GM19043 (cell line): ENCODE results near the gene OTOA.
"Not testable (repeated sequence)": the region's sequence is repeated elsewhere in the genome, so short reads cannot be mapped to it uniquely, and the experiment has no call there.

Experiments used
- ATAC-seq: cut with Tn5 transposase; IDR thresholded peaks from one replicate; pipeline ENCODE4 v1.9.1; 2021; ENCODE audit warnings: low read depth; ENCODE audit not compliant: unreplicated experiment

The OTOA gene

GRCh38 chr16:21639493-21639892 lies 24.3 kb upstream of the OTOA start:
- no peak for ATAC-seq

DNA sequence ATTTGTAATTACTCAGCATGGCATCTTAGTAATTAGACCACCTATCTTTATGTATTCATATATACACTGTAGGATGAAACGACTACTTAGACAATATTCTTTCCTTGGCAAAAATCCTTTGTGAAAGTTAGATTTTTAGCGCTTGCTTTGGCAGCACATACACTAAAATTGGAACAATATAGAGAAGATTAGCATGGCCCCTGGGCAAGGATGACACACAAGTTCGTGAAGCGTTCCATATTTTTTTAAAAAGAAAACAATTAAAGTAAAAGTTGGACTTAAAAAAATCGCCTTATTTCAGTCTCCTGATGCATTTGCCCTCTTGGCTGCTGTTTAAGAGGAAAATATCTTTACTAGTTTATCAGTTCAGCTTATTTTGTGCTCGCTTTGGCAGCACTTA lies 21.9 kb upstream of the OTOA start:
- ATAC-seq: no peak

GRCh38 chr16:21642861-21643260 lies 20.9 kb upstream of the OTOA start:
- ATAC-seq: no peak

DNA sequence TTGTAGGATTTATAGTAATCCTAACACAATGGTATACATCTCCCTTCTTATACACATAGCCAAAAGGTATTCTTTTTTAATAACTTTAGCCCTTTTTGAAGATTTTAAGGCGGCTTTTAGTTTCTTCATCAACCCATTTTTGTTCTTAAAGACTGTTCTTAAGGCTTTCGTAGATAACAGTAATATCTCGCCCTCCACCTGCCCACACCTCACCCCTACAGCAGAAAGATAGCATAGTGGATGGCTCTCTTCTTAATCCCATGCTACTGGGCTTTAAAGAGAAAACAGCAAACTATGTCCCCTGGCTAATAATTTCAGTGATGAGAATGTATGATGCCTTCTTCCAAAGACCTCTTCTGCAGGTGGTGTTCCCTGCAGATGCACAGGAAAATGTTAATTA lies 20.0 kb upstream of the OTOA start:
- ATAC-seq: no peak

- ATAC-seq: no peak
These were observed 19.1 kb upstream of the OTOA start for GRCh38 chr16:21644674-21645073.

GRCh38 chr16:21645261-21645721 lies 18.5 kb upstream of the OTOA start:
- ATAC-seq: peak; percentile 35

DNA sequence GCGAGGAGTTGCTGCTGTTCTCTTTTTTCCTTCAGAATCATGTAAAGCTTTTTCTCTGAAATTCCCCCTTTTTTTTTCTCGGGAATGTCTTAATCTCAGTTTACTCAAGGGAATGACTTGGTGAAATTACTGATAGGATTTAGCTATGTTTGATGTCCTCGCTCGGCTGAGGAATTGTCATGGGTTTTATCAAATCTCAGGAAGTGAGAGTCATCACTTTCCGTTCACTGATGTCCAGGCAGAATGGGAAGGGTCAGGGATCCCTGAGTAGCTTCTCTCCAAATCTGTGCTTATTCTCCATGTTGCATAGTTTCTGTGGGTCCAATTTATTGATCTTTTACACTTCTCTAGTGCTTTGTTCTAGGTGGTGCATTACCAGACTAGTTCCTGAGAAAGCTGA lies 17.7 kb upstream of the OTOA start:
- ATAC-seq: no peak

GRCh38 chr16:21646721-21647561 lies 16.8 kb upstream of the OTOA start:
- ATAC-seq: peak; percentile 81

GRCh38 chr16:21647562-21648164 lies 16.1 kb upstream of the OTOA start:
- no peak for ATAC-seq

DNA sequence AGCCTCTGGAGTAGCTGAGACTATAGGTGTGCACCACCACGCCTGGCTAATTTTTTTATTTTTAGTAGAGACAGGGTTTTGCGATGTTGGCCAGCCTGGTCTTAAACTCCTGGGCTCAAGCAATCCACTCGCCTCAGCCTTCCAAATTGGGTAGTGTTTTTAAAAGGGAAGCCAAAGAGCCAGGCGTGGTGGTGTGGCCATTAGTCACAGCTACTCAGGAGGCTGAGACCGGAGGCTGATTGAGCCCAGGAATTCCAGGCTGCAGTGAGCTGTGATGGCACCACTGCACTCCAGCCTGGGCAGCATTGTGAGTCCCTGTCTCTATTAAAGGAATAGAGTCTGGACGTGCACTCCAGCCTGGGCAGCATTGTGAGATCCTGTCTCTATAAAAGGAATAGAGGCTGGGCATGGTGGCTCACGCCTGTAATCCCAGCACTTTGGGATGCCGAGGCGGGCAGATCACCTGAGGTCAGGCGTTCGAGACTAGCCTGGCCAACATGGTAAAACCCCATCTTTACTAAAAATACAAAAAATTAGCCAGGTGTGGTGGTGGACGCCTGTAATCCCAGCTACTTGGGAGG lies 13.9 kb upstream of the OTOA start:
- ATAC-seq: not testable (repeated sequence)

GRCh38 chr16:21650521-21650920 lies 13.2 kb upstream of the OTOA start:
- no peak for ATAC-seq

DNA sequence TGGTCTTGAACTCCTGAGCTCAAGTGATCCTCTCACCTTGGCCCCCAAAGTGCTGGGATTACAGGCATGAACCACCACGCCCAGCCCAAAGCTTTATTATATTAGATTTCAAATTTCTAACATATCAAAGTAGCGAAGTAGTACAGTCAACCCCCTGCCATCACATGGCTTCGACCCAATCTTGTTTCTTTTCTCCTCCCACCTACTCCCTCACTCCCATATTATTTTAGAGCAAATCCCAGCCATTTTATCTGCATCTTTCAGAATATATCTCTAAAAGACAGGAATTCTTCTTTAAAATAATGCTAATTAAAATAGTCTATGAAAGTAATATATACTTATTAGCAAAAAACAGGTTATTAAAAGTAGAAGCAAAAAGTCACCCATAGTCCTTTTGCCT lies 12.3 kb upstream of the OTOA start:
- ATAC-seq: no peak

GRCh38 chr16:21652453-21652852 lies 11.3 kb upstream of the OTOA start, which contains the start of gene IGSF6:
IGSF6 (minus strand) TSS chr16:21652608; CDS start chr16:21652598, 10 bp downstream.
- ATAC-seq: no peak

- ATAC-seq: no peak
These were observed 10.2 kb upstream of the OTOA start for GRCh38 chr16:21653571-21653970.

DNA sequence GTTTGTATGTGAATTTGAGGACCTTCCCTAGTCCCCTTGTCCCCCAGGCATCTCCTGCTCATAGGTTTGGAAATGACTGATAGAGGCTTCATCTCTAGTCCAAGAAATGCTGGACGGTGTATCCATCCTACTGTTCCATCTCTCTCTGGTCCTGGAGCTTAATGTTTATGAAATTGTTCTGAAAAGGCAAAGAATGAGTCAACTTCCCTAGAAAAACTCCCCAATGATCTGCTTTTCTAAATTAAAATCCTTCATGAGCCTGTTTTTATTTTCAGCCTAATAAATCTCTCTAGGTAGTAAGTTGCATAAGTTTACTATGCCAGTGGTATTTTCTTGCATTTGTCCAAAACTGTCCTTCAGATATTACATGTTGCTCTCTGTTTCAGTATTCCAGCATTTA lies 9.3 kb upstream of the OTOA start:
- no peak for ATAC-seq

- ATAC-seq: no peak
These were observed 8.9 kb upstream of the OTOA start for GRCh38 chr16:21654881-21655280.

DNA sequence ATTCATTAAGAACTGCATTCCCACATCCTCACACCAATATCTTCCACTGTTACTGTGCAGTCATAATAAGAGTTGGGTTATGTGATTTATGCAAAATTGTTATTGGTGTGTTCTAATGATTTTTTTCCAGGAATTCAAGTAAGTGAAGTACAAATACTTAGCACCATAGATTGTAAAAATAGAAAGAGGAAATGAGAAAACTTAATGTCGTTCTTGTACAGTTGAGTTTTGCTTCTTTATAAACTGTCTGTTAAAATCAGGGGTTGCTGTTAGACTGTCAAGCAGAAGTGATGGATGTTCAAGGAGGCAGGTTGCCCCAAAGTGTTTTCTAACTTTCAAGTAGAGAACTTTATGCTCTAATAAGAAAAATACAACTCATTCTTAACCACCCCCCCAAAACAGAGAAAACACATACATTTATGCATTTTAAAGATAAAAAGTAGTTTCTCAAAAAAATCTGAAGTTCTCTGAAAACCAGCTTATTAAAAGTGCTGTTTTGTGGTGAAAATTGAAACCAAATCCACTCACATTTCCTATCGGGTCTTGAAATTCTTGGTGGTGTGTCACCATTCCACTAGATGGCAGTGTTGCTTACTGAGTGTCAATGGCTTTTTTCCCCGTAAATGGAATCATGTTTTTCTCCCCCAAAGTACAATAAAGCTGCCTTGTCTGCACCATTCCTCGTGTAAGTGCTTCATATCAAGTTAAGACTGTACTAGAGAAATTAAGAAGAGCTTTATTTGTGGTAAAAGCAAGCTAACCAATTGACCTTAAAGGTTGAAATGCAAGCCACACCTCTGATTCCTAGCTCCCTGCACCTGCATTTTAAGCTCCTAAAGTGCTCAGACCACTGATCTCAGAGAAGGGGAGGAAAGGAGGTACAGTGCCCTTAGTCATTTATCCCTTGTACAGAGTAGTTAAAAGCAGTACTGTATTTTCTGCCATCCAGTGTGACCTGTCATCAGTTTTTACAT lies 6.7 kb upstream of the OTOA start:
- no peak for ATAC-seq

- no peak for ATAC-seq
These were observed 4.6 kb upstream of the OTOA start for GRCh38 chr16:21659124-21659523.

DNA sequence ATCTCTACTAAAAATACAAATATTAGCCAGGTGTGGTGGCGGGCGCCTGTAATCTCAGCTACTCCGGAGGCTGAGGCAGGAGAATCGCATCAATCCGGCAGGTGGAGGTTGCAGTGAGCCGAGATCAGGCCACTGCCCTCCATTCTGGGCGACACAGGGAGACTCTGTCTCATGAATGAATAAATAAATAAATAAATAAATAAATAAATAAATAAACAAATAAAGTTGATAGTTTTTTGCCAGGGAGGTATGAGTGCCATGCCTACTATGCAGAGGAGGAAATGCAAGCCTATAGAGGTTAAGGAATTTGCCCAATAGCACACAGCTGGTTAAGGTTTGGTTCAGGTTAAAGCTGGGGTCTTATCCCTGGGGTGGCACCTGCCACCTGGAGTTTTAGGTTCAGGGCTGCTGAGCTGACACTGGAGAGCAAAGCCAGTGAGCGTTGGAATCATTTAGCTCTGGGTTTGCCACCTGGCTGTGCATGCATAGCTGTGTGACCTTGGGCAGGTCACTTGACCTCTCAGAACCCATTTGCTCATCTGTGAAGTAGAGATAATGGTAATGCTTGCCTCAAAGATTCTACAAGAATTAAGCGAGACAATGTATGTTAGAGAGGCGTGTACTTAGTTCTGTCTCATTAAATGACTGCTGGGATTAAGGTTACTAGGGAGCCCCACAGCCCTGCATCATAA lies 1.2 kb downstream of the OTOA start:
- no peak for ATAC-seq

- ATAC-seq: no peak
These were observed 3.0 kb downstream of the OTOA start for GRCh38 chr16:21666772-21667171.
